8988T (cell line): ENCODE data around the gene DNAJA4.
"Not testable (repeated sequence)": the region's sequence is repeated elsewhere in the genome, so short reads cannot be mapped to it uniquely, and the experiment has no call there.

Experiments
- DNase-seq: peaks from one replicate; pipeline ENCODE4 v3.0.0; 2011

DNAJA4 gene

GRCh38 chr15:78244893-78245292 is 19.5 kb upstream of the DNAJA4 start:
- no peak for DNase-seq

- not testable (repeated sequence) for DNase-seq
Measured at GRCh38 chr15:78245392-78245791, 19.0 kb upstream of the DNAJA4 start.

- not testable (repeated sequence) for DNase-seq
Measured at GRCh38 chr15:78245976-78246620, 18.3 kb upstream of the DNAJA4 start.

- DNase-seq = no peak
Measured at GRCh38 chr15:78247911-78248310, 16.5 kb upstream of the DNAJA4 start.

- no peak for DNase-seq
Measured at GRCh38 chr15:78249131-78249530, 15.2 kb upstream of the DNAJA4 start.

- no peak for DNase-seq
Measured at GRCh38 chr15:78251136-78251535, 13.2 kb upstream of the DNAJA4 start.

GRCh38 chr15:78255421-78256043 is 8.8 kb upstream of the DNAJA4 start:
- DNase-seq = no peak

GRCh38 chr15:78256044-78256437 is 8.3 kb upstream of the DNAJA4 start:
- DNase-seq = no peak

GRCh38 chr15:78257681-78258080 is 6.7 kb upstream of the DNAJA4 start:
- no peak for DNase-seq

- DNase-seq = no peak
Measured at GRCh38 chr15:78259232-78259631, 5.1 kb upstream of the DNAJA4 start.

- no peak for DNase-seq
Measured at GRCh38 chr15:78260489-78260888, 3.9 kb upstream of the DNAJA4 start.

GRCh38 chr15:78261062-78261461 is 3.3 kb upstream of the DNAJA4 start:
- DNase-seq = no peak

GRCh38 chr15:78263351-78263781 is 996 bp upstream of the DNAJA4 start:
- no peak for DNase-seq

- no peak for DNase-seq
Measured at GRCh38 chr15:78263907-78264303, 457 bp upstream of the DNAJA4 start.

- no peak for DNase-seq
Measured at GRCh38 chr15:78265137-78265460, 737 bp downstream of the DNAJA4 start.

GRCh38 chr15:78265752-78266224 is 1.4 kb downstream of the DNAJA4 start:
- no peak for DNase-seq

GRCh38 chr15:78266229-78266628 is 1.9 kb downstream of the DNAJA4 start:
- no peak for DNase-seq

GRCh38 chr15:78266806-78267205 is 2.4 kb downstream of the DNAJA4 start:
- DNase-seq = no peak

GRCh38 chr15:78272316-78272715 is 8.0 kb downstream of the DNAJA4 start:
- no peak for DNase-seq

- DNase-seq = no peak
Measured at GRCh38 chr15:78272776-78273175, 8.4 kb downstream of the DNAJA4 start.

GRCh38 chr15:78274994-78275393 is 10.6 kb downstream of the DNAJA4 start:
- DNase-seq = no peak

GRCh38 chr15:78276064-78276943 is 11.9 kb downstream of the DNAJA4 start:
- no peak for DNase-seq

GRCh38 chr15:78280319-78281072 is 16.1 kb downstream of the DNAJA4 start:
- DNase-seq = no peak
